ENCODE data around the gene PRR14L.

DNA sequence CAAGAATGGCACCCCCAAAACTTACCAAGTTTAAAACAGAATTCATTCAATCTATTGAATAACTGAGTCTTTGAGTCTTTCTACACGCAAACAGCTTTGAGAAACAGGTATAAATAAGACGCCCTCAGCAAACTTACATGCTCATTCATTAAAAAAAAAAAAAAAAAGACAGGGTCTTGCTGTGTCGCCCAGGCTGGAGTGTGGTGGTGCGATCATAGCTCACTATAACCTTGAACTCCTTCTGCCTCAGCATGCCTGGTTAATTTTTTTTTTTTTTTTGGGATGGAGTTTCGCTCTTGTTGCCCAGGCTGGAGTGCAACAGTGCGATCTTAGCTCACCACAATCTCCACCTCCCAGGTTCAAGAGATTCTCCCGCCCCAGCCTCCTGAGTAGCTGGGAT is 6.1 kb downstream of the PRR14L start:
- TF ChIP-seq, protein P1, sequence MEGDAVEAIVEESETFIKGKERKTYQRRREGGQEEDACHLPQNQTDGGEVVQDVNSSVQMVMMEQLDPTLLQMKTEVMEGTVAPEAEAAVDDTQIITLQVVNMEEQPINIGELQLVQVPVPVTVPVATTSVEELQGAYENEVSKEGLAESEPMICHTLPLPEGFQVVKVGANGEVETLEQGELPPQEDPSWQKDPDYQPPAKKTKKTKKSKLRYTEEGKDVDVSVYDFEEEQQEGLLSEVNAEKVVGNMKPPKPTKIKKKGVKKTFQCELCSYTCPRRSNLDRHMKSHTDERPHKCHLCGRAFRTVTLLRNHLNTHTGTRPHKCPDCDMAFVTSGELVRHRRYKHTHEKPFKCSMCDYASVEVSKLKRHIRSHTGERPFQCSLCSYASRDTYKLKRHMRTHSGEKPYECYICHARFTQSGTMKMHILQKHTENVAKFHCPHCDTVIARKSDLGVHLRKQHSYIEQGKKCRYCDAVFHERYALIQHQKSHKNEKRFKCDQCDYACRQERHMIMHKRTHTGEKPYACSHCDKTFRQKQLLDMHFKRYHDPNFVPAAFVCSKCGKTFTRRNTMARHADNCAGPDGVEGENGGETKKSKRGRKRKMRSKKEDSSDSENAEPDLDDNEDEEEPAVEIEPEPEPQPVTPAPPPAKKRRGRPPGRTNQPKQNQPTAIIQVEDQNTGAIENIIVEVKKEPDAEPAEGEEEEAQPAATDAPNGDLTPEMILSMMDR (IDR thresholded peaks at IDR 0.05; ENCODE audit: low read depth, low read length), result no peak
- no peak for TF ChIP-seq POLR2A (IDR thresholded peaks at IDR 0.05; ENCODE audit: extremely low read depth, insufficient read length)

Measured in NB4 (cell line).